Activated CD8-positive, alpha-beta memory T cell treated with anti-CD3 and anti-CD28 coated beads for 1 hour (primary cell): ENCODE data around the gene KL.

Experiments used
- DNase-seq, 2 donors: peaks; one replicate each; pipeline ENCODE4 v3.0.0-alpha.2; 2020; ENCODE audit warnings: low read depth in 1 of 2; ENCODE audit errors: extremely low read depth in 1 of 2

Gene KL

GRCh38 chr13:33003458-33004019, 12.7 kb upstream of the KL start:
- DNase-seq = no peak

GRCh38 chr13:33004511-33004910, 11.7 kb upstream of the KL start:
- no peak for DNase-seq

- DNase-seq = no peak
Observed at GRCh38 chr13:33006134-33006533, 10.1 kb upstream of the KL start.

- DNase-seq = no peak
Observed at GRCh38 chr13:33006638-33007037, 9.6 kb upstream of the KL start.

- no peak for DNase-seq
Observed at GRCh38 chr13:33007237-33007636, 9.0 kb upstream of the KL start.

- DNase-seq = no peak
Observed at GRCh38 chr13:33007950-33008349, 8.3 kb upstream of the KL start.

- DNase-seq = no peak
Observed at GRCh38 chr13:33008946-33009722, 7.1 kb upstream of the KL start.

- no peak for DNase-seq
Observed at GRCh38 chr13:33011828-33012470, 4.3 kb upstream of the KL start.

GRCh38 chr13:33014291-33014690, 1.9 kb upstream of the KL start:
- DNase-seq = no peak

GRCh38 chr13:33015241-33015668, 968 bp upstream of the KL start:
- no peak for DNase-seq

- DNase-seq = no peak
Observed at GRCh38 chr13:33015791-33016323, 366 bp upstream of the KL start.

- DNase-seq = no peak
Observed at GRCh38 chr13:33017323-33017929, 1.2 kb downstream of the KL start.

GRCh38 chr13:33018886-33019285, 2.7 kb downstream of the KL start:
- no peak for DNase-seq

- no peak for DNase-seq
Observed at GRCh38 chr13:33022986-33023385, 6.8 kb downstream of the KL start.

GRCh38 chr13:33025220-33025744, 9.1 kb downstream of the KL start:
- no peak for DNase-seq

- DNase-seq = no peak
Observed at GRCh38 chr13:33026489-33027152, 10.4 kb downstream of the KL start.

GRCh38 chr13:33028620-33029019, 12.4 kb downstream of the KL start:
- DNase-seq = no peak

- no peak for DNase-seq
Observed at GRCh38 chr13:33031277-33031676, 15.1 kb downstream of the KL start.

GRCh38 chr13:33032037-33032625, 15.9 kb downstream of the KL start:
- DNase-seq = no peak

GRCh38 chr13:33033051-33033812, 17.0 kb downstream of the KL start:
- no peak for DNase-seq
